Gastroesophageal sphincter (tissue), 3 donors: ENCODE results near the gene IGSF1.

Experiments
- CTCF ChIP-seq, 4 experiments: fragments of 200-600 bp in 2 of 4; fragments of 450-650 bp in 2 of 4; sonication (generic) in 1 of 4; IDR thresholded peaks; one replicate each; pipeline ENCODE4 v1.5.1; 2017 to 2019; ENCODE audit warnings: antibody characterized with exemption in 4 of 4, mild to moderate bottlenecking in 2 of 4, moderate library complexity in 2 of 4
- POLR2A ChIP-seq, 2 donors: fragments of 450-650 bp; IDR thresholded peaks; one replicate each; pipeline ENCODE4 v1.6.1; 2017; ENCODE audit warnings: antibody characterized with exemption in 2 of 2, mild to moderate bottlenecking in 2 of 2, moderate library complexity in 1 of 2
- POLR2AphosphoS5 ChIP-seq: sonication (generic); formaldehyde crosslinking; IDR thresholded peaks from one replicate; pipeline ENCODE4 v1.6.1; 2017; ENCODE audit warnings: antibody characterized with exemption

- TF ChIP-seq CTCF (IDR thresholded peaks at IDR 0.05) (no peak), POLR2AphosphoS5 (no peak), POLR2A (IDR thresholded peaks at IDR 0.05) (no peak)
These were observed 26.9 kb downstream of the IGSF1 start for GRCh38 chrX:131262200-131262599.
